ENCODE measurements around the gene SSBP3.
"Not testable (repeated sequence)": the region's sequence is repeated elsewhere in the genome, so short reads cannot be mapped to it uniquely, and the experiment has no call there.

The SSBP3 gene

DNA sequence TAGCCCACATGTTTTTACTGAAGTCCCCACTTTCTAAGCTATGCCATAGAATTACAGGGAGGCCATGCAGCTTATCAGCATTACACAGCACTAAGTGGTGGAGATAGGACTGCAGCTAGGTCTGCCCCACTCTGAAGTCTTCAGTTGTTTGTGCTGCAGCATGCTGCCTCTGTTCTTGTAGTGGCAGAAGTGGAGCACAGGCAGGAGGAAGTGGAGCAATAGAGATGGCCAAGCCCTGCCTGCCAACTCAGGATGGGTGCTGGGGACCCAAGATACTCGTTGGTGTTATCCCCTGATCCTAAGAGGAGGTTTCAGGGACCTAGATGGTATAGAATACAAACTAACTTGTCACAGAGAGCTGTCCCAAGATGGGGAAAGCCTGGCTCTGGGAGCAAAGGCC is 193.3 kb downstream of the SSBP3 start:
- FAIRE-seq, result no peak

DNA sequence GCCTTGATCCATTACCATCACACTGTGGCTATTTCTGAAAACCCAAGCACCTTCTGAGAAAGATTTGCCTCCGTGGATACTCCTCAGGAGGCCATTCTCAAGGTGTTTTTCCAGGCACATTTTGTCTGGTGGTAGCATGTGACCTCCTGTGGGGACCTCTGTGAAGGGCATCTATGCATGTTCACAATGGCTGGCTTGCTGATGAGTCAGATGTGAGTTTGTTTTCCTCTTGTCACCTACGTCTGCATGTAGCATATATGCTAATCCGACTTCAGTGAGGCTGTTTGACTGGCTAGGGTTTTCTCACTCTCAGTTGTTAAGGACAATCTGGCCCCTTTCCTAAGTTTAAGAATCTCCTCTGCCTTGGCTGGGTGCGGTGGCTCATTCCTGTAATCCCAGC is 198.3 kb downstream of the SSBP3 start:
- not testable (repeated sequence) for FAIRE-seq

DNA sequence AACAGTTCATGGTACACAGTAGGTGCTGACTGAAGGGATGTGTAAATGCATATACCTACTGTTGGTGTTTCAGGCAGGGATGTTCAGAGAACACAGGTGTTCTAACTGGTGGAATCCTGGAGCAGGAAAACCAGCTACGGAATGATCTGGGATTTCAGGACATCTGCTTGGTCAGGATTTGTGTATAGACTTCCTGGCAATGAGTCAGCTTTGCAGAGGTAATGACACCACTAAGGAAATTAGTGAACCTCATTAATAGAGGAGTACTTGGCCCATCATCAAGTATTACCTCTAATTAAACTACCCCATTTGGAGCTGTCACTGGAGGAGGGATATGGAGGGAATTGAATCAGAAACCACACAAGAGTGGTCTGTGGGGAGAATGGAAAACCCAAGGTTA is 198.9 kb downstream of the SSBP3 start:
- FAIRE-seq, result no peak

DNA sequence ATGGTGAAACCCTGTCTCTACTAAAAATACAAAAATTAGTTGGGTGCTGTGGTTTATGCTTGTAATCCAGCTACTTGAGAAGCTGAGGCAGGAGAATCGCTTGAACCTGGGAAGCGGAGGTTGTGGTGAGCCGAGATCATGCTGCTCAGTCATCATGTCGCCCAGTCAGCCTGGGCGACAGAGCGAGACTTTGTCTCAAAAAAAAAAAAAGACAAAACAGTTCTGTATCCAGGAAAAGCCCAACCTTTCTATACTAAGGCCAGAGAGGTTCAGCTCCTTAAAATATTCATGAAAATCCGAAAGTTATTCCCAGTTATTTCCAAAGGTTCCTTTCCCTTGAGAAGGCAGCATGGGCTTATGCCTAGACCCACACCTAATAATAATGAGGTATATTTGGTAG is 202.0 kb downstream of the SSBP3 start:
- FAIRE-seq, result no peak

DNA sequence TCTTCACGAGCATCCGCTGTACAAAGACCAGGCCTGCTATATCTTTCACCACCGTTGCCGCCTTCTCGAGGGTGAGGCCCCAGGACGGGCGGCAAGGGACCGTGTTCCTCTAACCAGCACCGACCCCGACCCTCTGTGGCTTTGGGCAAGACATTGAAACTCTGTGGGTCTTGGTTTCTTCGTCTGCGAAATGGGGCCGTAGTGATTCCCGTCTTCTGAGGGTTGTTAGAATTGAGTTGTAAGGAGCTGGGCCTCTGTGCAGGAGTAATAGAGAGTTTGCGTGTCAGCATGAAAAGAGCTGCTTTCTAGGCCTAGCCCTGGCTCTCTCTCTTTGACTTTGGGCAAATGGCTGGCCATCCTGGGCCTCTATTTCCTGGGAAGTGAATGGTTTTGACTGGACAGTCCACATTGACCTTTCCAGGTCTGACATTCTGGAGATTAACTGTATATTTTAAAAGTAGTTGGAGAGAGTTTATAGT is 205.6 kb downstream of the SSBP3 start:
- no peak for FAIRE-seq

DNA sequence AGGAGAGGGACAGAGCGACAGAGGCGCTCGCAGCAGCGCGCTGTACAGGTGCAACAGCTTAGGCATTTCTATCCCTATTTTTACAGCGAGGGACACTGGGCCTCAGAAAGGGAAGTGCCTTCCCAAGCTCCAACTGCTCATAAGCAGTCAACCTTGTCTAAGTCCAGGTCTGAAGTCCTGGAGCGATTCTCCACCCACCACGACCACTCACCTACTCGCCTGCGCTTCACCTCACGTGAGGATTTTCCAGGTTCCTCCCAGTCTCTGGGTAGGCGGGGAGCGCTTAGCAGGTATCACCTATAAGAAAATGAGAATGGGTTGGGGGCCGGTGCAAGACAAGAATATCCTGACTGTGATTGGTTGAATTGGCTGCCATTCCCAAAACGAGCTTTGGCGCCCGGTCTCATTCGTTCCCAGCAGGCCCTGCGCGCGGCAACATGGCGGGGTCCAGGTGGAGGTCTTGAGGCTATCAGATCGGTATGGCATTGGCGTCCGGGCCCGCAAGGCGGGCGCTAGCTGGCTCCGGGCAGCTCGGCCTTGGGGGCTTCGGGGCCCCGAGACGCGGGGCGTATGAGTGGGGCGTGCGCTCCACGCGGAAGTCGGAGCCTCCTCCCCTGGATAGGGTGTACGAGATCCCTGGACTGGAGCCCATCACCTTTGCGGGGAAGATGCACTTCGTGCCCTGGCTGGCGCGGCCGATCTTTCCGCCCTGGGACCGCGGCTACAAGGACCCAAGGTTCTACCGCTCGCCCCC is 206.3 kb downstream of the SSBP3 start, which contains the start of the genes CYB5RL and MRPL37:
CYB5RL (minus strand) TSS at position 266 of the 754 bp plus-strand sequence. CDS start 4,414 bp downstream, outside the sequence.
MRPL37 (plus strand) TSS at position 403 of the 754 bp plus-strand sequence; CDS start at position 480, 77 bp downstream.
- FAIRE-seq, result peak; percentile 95

DNA sequence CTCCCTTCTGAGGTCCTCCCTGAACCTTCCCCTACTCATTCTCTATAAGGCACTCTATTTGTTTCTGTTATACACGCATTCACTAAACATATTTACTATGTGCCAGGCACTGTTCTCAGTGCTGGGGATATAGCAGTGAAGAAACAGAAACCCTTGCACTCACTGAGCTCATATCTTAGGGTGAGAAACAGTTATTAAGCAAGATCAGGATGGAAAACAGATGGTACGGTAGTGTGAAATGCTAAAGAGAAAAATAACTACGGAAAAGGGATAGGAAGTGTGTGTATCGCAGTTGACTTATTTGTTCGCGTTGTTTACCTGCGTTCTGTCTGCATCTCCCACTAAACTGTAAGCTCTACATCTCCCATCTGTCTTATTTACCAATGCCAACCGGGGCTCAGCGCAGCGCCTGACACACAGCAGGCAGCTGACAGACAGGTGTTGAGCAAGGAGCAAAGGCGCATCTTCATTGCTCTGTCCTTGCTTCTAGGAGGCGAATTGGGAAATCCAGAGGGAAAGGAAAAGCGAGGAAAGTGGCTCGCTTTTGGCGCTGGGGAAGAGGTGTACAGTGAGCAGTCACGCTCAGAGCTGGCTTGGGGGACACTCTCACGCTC is 206.9 kb downstream of the SSBP3 start:
- no peak for FAIRE-seq

DNA sequence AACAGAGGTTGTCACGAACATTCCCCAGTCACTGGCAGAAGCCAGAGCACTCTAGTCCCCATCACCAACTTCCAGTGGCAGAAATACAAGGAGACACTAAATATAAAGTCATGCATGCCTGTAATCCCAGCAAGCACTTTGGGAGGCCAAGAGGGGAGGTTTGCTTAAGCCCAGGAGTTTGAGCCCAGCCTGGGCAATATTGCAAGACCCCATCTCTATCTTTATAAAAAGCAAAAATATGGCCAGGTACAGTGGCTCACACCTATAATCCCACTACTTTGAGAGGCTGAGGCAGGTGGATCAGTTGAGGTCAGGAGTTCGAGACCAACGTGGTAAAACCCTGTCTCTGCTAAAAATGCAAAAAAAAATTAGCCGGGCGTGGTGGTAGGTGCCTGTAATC is 212.7 kb downstream of the SSBP3 start:
- no peak for FAIRE-seq

DNA sequence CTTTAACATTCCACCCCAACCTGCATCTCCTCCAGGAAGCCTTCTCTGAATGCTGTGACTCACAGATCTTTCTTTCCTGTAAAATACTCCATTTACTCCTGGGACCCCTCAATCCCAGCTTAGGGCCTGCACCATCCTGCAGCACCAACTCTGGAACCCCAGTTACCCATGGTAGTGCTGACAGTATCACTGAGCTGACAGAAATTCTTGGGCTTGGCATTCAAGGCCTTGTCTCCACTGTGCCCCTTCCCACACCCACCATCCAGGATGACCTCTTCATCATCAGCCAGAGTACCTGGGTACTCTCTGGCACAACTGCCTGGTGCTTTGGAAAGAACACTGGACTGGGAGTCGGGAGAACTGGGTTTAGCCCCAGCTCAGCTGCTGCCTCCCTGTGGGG is 214.7 kb downstream of the SSBP3 start:
- FAIRE-seq, result no peak

DNA sequence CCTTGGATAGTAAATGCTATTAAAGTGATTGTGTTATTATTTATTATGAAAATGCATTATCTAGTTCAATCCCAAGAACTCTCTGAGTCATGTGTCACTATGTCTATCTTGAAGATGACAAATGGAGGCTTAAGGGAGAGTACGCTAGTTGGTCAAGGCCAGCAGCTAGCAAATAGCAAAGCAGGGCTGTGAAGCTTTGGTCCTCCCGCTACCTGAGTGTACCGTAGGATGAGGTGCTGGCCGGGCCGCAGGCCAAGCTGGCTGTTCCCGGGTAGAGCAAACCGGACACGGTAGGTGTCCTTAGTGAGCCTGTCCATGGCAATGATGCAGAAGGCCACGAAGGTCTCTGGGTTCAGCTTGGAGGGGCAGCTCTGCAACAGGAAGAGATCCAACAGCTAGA is 215.7 kb downstream of the SSBP3 start:
- no peak for FAIRE-seq

DNA sequence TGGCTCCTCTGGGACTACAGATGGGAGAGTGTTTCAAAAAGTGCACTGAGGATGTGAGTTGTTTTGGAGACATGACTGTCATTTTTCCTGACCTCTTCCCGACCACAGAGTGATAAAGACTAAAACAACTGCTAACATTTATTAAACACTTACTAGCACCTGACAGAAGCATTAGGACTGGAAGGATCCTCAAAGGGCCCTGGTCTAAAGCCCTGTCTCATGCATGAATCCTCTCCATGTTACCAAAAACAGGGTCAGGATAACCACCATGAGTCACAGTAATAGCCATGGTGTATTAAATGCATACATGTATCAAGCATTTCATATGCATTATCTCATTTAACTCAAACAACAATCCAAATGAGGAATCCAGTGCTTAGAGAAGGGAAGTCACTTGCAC is 217.9 kb downstream of the SSBP3 start:
- no peak for FAIRE-seq

DNA sequence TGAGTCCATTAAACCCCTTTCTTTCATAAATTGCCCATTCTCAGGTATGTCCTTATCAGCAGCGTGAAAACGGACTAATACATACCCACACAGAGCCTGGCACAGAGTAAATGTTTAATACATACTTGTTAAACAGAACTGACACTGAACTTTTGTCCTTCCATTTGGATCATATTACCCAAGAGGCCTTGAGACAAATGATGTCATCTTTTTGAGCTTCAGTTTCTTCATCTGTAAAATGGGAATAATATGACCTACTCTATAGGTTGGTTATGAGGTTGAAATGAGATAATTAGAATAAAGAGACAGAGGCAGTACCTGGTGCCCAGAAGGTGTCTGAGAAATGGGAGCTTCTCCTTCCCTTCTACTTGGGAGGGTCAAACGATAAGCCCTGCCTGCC is 220.1 kb downstream of the SSBP3 start:
- FAIRE-seq, result no peak

DNA sequence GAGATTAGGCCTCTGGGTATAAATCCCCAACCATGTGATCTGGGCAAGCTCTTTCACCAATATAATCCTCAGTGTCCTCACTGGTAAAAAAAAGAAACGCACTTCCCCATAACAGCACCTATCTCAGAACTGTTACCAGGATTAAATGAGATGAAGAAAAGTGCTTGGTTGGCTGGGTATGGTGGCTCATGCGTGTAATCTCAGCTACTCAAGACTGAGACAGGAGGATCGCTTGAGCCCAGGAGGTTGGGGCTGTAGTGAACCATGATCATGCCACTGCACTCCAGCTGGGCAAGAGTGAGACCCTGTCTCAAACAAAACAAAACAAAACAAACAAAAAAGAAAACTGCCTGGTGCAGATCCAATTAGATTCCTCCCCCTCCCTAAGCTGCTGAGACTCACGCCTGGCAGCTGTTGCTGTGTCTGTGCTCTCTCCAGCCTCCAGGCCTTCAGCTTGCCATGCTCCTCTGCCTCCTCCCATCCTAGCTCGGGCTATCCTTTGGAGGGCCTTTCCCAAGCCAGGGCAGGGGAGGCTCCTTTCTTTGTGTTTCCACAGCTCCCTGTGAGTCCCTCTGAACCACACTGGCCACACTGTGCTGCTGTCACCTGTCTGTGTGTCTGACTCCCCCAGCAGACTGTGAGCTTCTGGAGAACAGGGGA is 225.4 kb downstream of the SSBP3 start:
- no peak for FAIRE-seq

DNA sequence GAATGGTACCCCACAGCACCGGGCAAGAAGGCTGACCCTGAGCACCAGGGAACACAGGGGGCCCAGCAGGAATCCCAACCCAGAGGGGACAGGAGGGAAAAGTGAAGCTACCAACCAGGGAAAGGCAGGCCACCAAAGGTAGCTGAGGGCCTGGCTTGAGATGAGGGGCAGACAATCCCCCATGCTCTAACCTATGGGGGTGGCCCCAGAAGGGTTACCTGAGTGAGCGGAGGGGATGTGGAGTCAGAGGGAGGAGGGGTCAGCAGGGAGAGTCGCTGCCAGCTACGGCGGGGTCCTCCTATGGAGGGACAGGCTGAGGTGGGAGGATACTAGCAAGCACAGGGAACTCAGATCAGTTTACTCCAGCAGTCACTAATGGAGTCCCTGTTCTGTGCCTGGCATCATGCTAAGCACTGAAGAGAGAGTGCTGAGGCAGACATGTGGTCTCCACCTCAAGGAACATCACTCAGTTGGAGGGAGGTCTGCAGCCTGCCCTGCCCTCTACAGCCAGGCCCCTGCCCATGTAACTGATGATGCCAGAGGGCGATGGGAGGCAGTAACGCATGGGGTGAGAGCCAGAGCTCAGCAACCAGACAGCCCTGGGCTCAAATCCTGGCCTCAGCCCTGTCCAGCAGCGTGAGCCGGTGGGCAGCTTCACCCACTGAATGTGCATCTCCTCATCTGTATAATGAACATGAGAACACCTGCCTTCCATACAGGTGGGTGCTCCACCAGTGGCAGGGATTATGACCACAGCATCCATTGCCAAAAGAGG is 227.7 kb downstream of the SSBP3 start:
- no peak for FAIRE-seq

DNA sequence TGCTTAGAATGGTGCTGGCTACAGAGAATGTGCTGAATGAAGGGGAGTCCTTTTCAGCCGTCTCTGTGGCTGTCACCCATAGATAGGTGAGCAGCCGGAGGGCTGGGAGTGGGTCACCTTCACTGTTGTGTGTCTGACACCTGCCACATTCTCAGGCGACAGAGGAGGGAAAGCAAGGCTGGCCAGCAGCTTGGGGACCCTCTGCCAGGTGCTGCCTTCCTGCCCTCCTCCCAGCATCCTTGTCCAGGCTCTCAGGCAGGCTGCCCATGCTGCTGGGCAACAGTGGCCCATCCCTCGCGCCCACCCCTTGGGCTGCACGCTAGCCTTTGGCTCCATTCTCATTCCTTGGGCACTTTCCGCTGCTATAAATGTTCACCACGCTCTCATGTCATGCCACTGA is 228.5 kb downstream of the SSBP3 start:
- no peak for FAIRE-seq

DNA sequence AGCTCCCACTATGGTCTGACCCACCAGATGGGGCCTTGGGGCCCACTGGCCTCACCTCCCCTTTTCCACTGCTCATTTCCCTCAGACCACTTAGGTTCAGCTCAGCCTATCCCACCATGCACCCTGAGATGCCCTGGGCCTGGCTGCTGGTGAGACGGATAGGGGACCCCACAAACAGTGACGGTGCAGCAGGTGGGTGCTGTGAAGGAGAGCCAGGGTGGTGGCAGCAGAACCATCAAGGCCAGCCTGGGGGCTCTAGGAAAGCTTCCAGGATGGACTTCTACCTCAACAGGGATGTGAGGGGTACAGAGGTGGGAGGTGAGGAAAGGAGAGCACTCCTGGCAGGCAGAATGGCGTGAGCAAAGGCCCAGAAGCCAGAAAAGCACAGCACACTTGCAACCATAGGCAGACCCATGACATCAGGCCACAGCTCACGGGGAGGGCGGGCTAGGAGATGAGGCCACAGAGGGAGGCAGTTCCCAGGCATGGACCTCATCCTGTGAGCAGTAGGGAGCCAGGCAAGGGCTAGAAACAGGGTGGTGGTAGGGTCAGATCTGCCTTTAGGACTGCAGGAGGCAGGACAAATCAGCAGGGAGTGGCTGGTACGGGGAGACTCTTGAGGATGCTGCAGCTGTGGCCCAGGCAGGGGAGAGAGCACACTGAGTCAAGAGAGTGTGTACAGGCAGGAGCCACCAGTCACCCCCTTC is 229.4 kb downstream of the SSBP3 start:
- no peak for FAIRE-seq
